Smooth muscle cell (in vitro differentiated cells): ENCODE results near the gene TBRG1. TPM values are rescaled to one million over a fixed set of nuclear protein-coding genes. Genes with fewer than 3 reads are reported as not detected.

Experiments used
- DNase-seq: peaks from one replicate; lab custom pipeline; 2025; ENCODE audit not compliant: unreplicated experiment; lab: John Stamatoyannopoulos, UW
- H2AFZ ChIP-seq: fragments of 200-600 bp; sonication (generic); 2 replicates; pipeline ENCODE4 v1.6.0; 2016; ENCODE audit warnings: antibody characterized with exemption, low read depth, mild to moderate bottlenecking
- H3F3A ChIP-seq: fragments of 200-600 bp; sonication (generic); 2 replicates; pipeline ENCODE4 v1.6.0; 2017; ENCODE audit warnings: antibody characterized with exemption, low read depth
- H3K27ac ChIP-seq: fragments of 200-600 bp; sonication (generic); 2 replicates; pipeline ENCODE4 v1.5.1; 2016; ENCODE audit warnings: low read depth, mild to moderate bottlenecking
- H3K27me3 ChIP-seq: fragments of 200-600 bp; sonication (generic); 2 replicates; pipeline ENCODE4 v1.6.1; 2016; ENCODE audit warnings: low read depth, mild to moderate bottlenecking
- H3K36me3 ChIP-seq: fragments of 200-600 bp; sonication (generic); 2 replicates; pipeline ENCODE4 v1.5.1; 2016; ENCODE audit warnings: low read depth
- H3K4me1 ChIP-seq: fragments of 200-600 bp; sonication (generic); 2 replicates; pipeline ENCODE4 v1.5.1; 2016; ENCODE audit warnings: low read depth
- H3K4me2 ChIP-seq: fragments of 200-600 bp; sonication (generic); 2 replicates; pipeline ENCODE4 v1.6.0; 2016; ENCODE audit warnings: mild to moderate bottlenecking
- H3K4me3 ChIP-seq: fragments of 200-600 bp; sonication (generic); 2 replicates; pipeline ENCODE4 v1.5.1; 2016; ENCODE audit warnings: mild to moderate bottlenecking
- H3K79me2 ChIP-seq: fragments of 200-600 bp; sonication (generic); 2 replicates; pipeline ENCODE4 v1.6.0; 2016; ENCODE audit warnings: low read depth, mild to moderate bottlenecking
- H3K9ac ChIP-seq: fragments of 200-600 bp; sonication (generic); 2 replicates; pipeline ENCODE4 v1.6.0; 2016; ENCODE audit warnings: low read depth
- H3K9me3 ChIP-seq: fragments of 200-600 bp; sonication (generic); replicated peaks from 2 replicates; pipeline ENCODE4 v1.5.1; 2016; ENCODE audit warnings: low read depth
- H4K20me1 ChIP-seq: fragments of 200-600 bp; sonication (generic); 2 replicates; pipeline ENCODE4 v1.6.0; 2016; ENCODE audit warnings: low read depth
- WGBS: methylation state at CpG from one replicate; pipeline ENCODE4 v1.1.7; 2016; ENCODE audit warnings: low lambda C conversion rate; 5-methylcytosine and 5-hydroxymethylcytosine counted together
- polyA plus RNA-seq: library from polyadenylated mRNA; unstranded; fragments of >200 nt; fragmentation: Nextera tagmentation; extraction: Ambion mirVana; gene quantifications from 2 replicates; pipeline ENCODE4 v1.2.1, GENCODE V29; 2016
- total RNA-seq: library from RNA; depleted of rRNA; stranded (reverse); fragments of >200 nt; gene quantifications from 2 replicates; pipeline ENCODE4 v1.2.3, GENCODE V29; 2014
- TF ChIP-seq, protein P1 (sequence below): fragments of 200-600 bp; sonication (generic); IDR thresholded peaks from 2 replicates; pipeline ENCODE4 v1.5.1; 2017; ENCODE audit warnings: borderline replicate concordance, mild to moderate bottlenecking, antibody characterized with exemption; ENCODE audit not compliant: insufficient read depth, poor library complexity, severe bottlenecking

The TBRG1 gene
- total and polyA plus RNA-seq, 2 experiments from 2014 or later: 28.5 to 30.6 TPM

DNA sequence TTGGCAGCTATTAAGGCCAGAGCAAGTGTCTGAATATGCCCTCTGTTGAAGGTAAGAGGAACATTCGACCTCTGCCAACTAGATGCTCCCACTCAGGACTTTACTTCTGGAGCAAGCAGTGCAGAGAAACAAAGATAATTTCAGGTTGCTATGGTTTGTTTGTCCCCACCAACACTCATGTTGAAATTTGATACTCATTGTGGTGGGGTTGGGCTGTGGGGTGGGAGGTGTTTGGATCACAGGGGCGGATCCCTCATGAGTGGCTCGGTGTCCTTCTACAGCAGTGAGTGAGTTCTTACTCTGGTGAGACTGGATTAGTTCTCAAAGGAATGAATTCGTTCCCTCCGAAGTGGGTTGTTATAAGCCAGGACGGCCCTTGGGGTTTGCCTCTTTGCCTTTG lies 40.8 kb upstream of the TBRG1 start:
- WGBS: 87% methylated on average over 6 of the region's 6 CpGs
- Histone ChIP-seq H3K9ac (no peak overlapping the region), H3K9me3 (no peaks in the 10 kb centered on the region), H3K79me2 (no peaks in the 10 kb centered on the region), H3K4me2 (no peak overlapping the region), H3K4me1 (no peaks in the 10 kb centered on the region), H2AFZ (no peak overlapping the region), H3K36me3 (no peaks in the 10 kb centered on the region), H3K4me3 (no peak overlapping the region), H3K27me3 (peaks cover 2% of the 10 kb centered on the region), H3F3A (no peaks in the 10 kb centered on the region), H3K27ac (no peak overlapping the region), H4K20me1 (no peaks in the 10 kb centered on the region)
- DNase-seq: no peak
- TF ChIP-seq, protein P1, sequence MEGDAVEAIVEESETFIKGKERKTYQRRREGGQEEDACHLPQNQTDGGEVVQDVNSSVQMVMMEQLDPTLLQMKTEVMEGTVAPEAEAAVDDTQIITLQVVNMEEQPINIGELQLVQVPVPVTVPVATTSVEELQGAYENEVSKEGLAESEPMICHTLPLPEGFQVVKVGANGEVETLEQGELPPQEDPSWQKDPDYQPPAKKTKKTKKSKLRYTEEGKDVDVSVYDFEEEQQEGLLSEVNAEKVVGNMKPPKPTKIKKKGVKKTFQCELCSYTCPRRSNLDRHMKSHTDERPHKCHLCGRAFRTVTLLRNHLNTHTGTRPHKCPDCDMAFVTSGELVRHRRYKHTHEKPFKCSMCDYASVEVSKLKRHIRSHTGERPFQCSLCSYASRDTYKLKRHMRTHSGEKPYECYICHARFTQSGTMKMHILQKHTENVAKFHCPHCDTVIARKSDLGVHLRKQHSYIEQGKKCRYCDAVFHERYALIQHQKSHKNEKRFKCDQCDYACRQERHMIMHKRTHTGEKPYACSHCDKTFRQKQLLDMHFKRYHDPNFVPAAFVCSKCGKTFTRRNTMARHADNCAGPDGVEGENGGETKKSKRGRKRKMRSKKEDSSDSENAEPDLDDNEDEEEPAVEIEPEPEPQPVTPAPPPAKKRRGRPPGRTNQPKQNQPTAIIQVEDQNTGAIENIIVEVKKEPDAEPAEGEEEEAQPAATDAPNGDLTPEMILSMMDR: no peak

DNA sequence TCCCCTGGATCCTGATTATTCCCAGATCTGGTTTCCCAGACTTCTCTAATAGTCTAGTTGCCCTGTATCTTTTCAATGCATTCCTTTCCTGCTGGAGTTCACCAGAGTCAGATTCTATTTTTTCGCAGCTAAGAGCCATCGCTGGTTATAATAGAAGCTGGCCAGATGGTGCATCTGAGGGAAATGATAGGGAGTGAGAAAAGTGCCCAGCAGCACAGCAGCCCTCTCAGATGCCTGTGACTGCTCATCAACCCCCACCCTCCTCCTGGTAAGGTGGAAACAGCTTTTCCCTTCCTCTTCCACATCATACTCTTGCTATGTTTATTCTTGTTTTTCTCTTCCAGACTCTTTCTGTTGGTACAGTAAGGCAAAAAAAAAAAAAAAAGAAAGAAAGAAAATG lies 40.1 kb upstream of the TBRG1 start:
- Histone ChIP-seq H3K79me2 (no peaks in the 10 kb centered on the region), H4K20me1 (no peaks in the 10 kb centered on the region), H3K4me3 (no peak overlapping the region), H3K27ac (no peak overlapping the region), H3K9me3 (no peaks in the 10 kb centered on the region), H3F3A (no peaks in the 10 kb centered on the region), H2AFZ (no peak overlapping the region), H3K4me1 (no peaks in the 10 kb centered on the region), H3K36me3 (no peaks in the 10 kb centered on the region), H3K27me3 (no peaks in the 10 kb centered on the region), H3K4me2 (no peak overlapping the region), H3K9ac (no peak overlapping the region)
- WGBS: 89% methylated on average over 2 of the region's 2 CpGs
- DNase-seq: no peak
- TF ChIP-seq, protein P1: no peak

DNA sequence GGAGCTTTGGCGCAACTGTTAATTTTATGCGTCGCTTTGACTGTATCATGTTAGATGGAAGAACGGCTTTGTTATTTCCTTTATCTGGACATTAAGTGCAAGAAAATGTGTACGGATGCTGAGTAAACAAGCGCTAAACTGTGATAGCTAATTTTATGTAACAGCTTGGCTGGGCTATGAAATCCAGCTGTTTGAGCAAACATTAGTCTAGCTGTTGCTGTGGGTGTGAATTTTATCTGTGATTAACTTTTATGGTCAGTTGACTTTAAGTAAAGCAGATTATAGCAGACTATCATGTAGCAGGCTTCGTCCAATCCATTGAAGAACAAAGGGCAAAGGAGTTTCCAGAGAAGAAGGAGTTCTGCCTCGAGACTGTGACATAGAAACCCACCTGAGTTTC lies 38.9 kb upstream of the TBRG1 start:
- no peaks in the 10 kb centered on the region for H3F3A ChIP-seq
- H3K79me2 ChIP-seq: no peaks in the 10 kb centered on the region
- H3K9me3 ChIP-seq: no peaks in the 10 kb centered on the region
- TF ChIP-seq, protein P1: no peak
- no peak for DNase-seq
- H3K27ac ChIP-seq: no peak overlapping the region
- WGBS: 83% methylated on average over 8 of the region's 8 CpGs
- H3K27me3 ChIP-seq: no peaks in the 10 kb centered on the region
- no peak overlapping the region for H3K4me2 ChIP-seq
- H2AFZ ChIP-seq: no peak overlapping the region
- no peaks in the 10 kb centered on the region for H4K20me1 ChIP-seq
- no peak overlapping the region for H3K4me3 ChIP-seq
- no peak overlapping the region for H3K9ac ChIP-seq
- no peaks in the 10 kb centered on the region for H3K36me3 ChIP-seq
- no peaks in the 10 kb centered on the region for H3K4me1 ChIP-seq

DNA sequence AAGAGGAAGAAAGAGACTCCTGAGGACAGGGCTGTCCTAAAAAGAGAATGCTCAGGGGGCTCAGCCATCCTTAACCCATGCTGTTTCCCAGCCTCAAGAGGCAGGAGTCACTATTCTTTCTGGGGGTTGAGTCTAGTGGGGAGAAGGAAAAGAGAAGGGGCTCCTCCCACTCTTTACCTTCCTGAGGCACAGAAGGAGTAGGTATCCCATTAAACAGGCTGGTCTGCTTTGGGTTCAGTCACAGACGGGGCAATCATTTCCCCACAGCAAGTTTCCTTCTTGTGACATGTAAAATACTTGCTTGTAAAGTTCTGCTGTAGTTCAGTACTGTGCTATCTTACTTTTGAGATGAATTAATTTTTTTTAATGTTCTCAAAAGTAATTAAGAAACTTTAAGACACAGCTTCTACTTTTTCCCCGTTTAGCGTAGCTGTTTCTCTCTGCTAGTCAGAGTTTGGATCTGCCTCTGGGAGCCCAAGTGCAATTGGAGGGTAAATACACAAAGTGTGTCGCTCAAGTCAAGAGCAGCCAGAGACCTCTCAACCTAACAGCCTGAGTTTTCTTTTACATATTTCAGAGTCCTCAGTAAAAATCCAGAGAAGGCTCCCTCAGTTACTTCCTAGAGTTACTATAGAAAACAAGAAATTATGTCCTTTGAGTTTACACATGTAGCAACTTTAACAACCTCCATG lies 37.8 kb upstream of the TBRG1 start:
- no peak overlapping the region for H3K4me2 ChIP-seq

More for the DNA sequence above, 37.8 kb upstream of the TBRG1 start:
- no peak overlapping the region for H3K4me3 ChIP-seq
- H3K36me3 ChIP-seq: no peaks in the 10 kb centered on the region
- no peaks in the 10 kb centered on the region for H3K79me2 ChIP-seq
- no peak overlapping the region for H3K27ac ChIP-seq
- TF ChIP-seq, protein P1: no peak
- peak overlapping the region; percentile 24 for H2AFZ ChIP-seq
- no peak overlapping the region for H3K9ac ChIP-seq
- no peaks in the 10 kb centered on the region for H3K9me3 ChIP-seq
- no peaks in the 10 kb centered on the region for H3K4me1 ChIP-seq
- H3F3A ChIP-seq: no peaks in the 10 kb centered on the region
- 77% methylated on average over 4 of the region's 4 CpGs for WGBS
- no peaks in the 10 kb centered on the region for H4K20me1 ChIP-seq
- DNase-seq: no peak
- H3K27me3 ChIP-seq: no peaks in the 10 kb centered on the region
